ENCODE results near the gene GTF2B.
"Not testable (repeated sequence)": the region's sequence is repeated elsewhere in the genome, so short reads cannot be mapped to it uniquely, and the experiment has no call there.

The GTF2B gene

GRCh38 chr1:88847643-88848042, 43.7 kb downstream of the GTF2B start:
- TF ChIP-seq, protein P1, sequence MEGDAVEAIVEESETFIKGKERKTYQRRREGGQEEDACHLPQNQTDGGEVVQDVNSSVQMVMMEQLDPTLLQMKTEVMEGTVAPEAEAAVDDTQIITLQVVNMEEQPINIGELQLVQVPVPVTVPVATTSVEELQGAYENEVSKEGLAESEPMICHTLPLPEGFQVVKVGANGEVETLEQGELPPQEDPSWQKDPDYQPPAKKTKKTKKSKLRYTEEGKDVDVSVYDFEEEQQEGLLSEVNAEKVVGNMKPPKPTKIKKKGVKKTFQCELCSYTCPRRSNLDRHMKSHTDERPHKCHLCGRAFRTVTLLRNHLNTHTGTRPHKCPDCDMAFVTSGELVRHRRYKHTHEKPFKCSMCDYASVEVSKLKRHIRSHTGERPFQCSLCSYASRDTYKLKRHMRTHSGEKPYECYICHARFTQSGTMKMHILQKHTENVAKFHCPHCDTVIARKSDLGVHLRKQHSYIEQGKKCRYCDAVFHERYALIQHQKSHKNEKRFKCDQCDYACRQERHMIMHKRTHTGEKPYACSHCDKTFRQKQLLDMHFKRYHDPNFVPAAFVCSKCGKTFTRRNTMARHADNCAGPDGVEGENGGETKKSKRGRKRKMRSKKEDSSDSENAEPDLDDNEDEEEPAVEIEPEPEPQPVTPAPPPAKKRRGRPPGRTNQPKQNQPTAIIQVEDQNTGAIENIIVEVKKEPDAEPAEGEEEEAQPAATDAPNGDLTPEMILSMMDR (IDR thresholded peaks at IDR 0.05; ENCODE audit: borderline replicate concordance, control extremely low read depth, extremely low read depth, insufficient read depth, missing control alignments) = no peak
- in situ Hi-C loops (cut with MboI; ENCODE audit: low sequenced_read_pairs, unreplicated experiment) = no loop called here
- DNase-seq (ENCODE audit: low spot score) = no peak

GRCh38 chr1:88825721-88826120, 65.6 kb downstream of the GTF2B start:
- no peak for DNase-seq (ENCODE audit: low spot score)
- in situ Hi-C loops (cut with MboI; ENCODE audit: low sequenced_read_pairs, unreplicated experiment) = no loop called here
- TF ChIP-seq, protein P1 (IDR thresholded peaks at IDR 0.05; ENCODE audit: borderline replicate concordance, control extremely low read depth, extremely low read depth, insufficient read depth, missing control alignments) = no peak

DNA sequence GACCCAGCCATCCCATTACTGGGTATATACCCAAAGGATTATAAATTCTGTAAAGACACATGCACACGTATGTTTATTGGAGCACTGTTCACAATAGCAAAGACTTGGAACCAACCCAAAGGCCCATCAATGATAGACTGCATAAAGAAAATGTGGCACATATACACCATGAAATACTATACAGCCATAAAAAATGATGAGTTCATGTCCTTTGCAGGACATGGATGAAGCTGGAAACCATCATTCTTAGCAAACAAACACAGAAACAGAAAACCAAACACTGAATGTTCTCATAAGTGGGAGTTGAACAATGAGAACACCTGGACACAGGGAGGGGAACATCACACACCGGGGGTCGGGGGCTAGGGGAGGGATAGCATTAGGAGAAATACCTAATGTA, 71.7 kb downstream of the GTF2B start:
- in situ Hi-C loops (cut with MboI; ENCODE audit: low sequenced_read_pairs, unreplicated experiment); DNase-seq (ENCODE audit: low spot score): not testable (repeated sequence)

DNA sequence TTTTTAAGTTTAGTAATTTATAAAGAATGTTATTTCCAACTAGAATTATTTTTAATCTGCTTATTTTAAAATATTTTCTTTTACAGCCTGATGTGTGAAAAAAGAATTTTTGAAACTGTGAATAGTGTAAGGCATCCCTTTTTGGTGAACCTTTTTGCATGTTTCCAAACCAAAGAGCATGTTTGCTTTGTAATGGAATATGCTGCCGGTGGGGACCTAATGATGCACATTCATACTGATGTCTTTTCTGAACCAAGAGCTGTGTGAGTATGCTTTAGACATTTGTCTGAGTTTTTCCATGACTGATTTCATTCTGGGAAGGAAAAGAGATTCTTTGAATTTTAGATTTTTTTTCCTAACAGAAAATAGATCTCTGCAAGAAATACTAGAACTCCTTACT, 77.9 kb downstream of the GTF2B start:
- DNase-seq (ENCODE audit: low spot score) = no peak
- in situ Hi-C loops (cut with MboI; ENCODE audit: low sequenced_read_pairs, unreplicated experiment) = no loop called here
- TF ChIP-seq, protein P1 (IDR thresholded peaks at IDR 0.05; ENCODE audit: borderline replicate concordance, control extremely low read depth, extremely low read depth, insufficient read depth, missing control alignments) = no peak

- in situ Hi-C loops (cut with MboI; ENCODE audit: low sequenced_read_pairs, unreplicated experiment) = no loop called here
- DNase-seq (ENCODE audit: low spot score) = no peak
- TF ChIP-seq, protein P1 (IDR thresholded peaks at IDR 0.05; ENCODE audit: borderline replicate concordance, control extremely low read depth, extremely low read depth, insufficient read depth, missing control alignments) = no peak
These were observed 79.0 kb downstream of the GTF2B start for GRCh38 chr1:88812366-88812765.

- no peak for DNase-seq (ENCODE audit: low spot score)
- TF ChIP-seq, protein P1 (IDR thresholded peaks at IDR 0.05; ENCODE audit: borderline replicate concordance, control extremely low read depth, extremely low read depth, insufficient read depth, missing control alignments) = no peak
- in situ Hi-C loops (cut with MboI; ENCODE audit: low sequenced_read_pairs, unreplicated experiment) = no loop called here
These were observed 87.9 kb downstream of the GTF2B start for GRCh38 chr1:88803444-88803843.

- DNase-seq (ENCODE audit: low spot score) = no peak
- TF ChIP-seq, protein P1 (IDR thresholded peaks at IDR 0.05; ENCODE audit: borderline replicate concordance, control extremely low read depth, extremely low read depth, insufficient read depth, missing control alignments) = no peak
- in situ Hi-C loops (cut with MboI; ENCODE audit: low sequenced_read_pairs, unreplicated experiment) = no loop called here
These were observed 88.4 kb downstream of the GTF2B start for GRCh38 chr1:88802950-88803349.
